Neural progenitor cell (in vitro differentiated cells): Measurements from ENCODE around the gene METTL25. TPM values are rescaled to one million over a fixed set of nuclear protein-coding genes. Genes with fewer than 3 reads are reported as not detected.

Experiments used
- DNase-seq: peaks from one replicate; pipeline ENCODE4 v3.0.0-alpha.2; 2016; ENCODE audit warnings: low spot score
- H2AFZ ChIP-seq: fragments of 200-600 bp; sonication (generic); replicated peaks from 2 replicates; pipeline ENCODE4 v1.6.1; 2016; ENCODE audit warnings: antibody characterized with exemption
- H3F3A ChIP-seq: fragments of 200-600 bp; sonication (generic); 2 replicates; pipeline ENCODE4 v1.6.1; 2016; ENCODE audit warnings: antibody characterized with exemption, low read depth
- H3K27ac ChIP-seq: fragments of 200-600 bp; sonication (generic); 2 replicates; pipeline ENCODE4 v1.5.1; 2016; ENCODE audit warnings: mild to moderate bottlenecking
- H3K27me3 ChIP-seq: fragments of 200-600 bp; sonication (generic); 2 replicates; pipeline ENCODE4 v1.6.1; 2016; ENCODE audit warnings: mild to moderate bottlenecking, moderate library complexity
- H3K36me3 ChIP-seq: fragments of 200-600 bp; sonication (generic); 2 replicates; pipeline ENCODE4 v1.5.1; 2016
- H3K4me1 ChIP-seq: fragments of 200-600 bp; sonication (generic); 2 replicates; pipeline ENCODE4 v1.6.1; 2016; ENCODE audit warnings: mixed run types
- H3K4me2 ChIP-seq: fragments of 200-600 bp; sonication (generic); 2 replicates; pipeline ENCODE4 v1.6.1; 2016
- H3K4me3 ChIP-seq: fragments of 200-600 bp; sonication (generic); 2 replicates; pipeline ENCODE4 v1.5.1; 2016
- H3K79me2 ChIP-seq: fragments of 200-600 bp; sonication (generic); 2 replicates; pipeline ENCODE4 v1.6.1; 2016; ENCODE audit warnings: low read depth
- H3K9ac ChIP-seq: fragments of 200-600 bp; sonication (generic); 2 replicates; pipeline ENCODE4 v1.6.1; 2016
- H3K9me3 ChIP-seq: fragments of 200-600 bp; sonication (generic); 2 replicates; pipeline ENCODE4 v1.5.1; 2016; ENCODE audit warnings: low read depth
- H4K20me1 ChIP-seq: fragments of 200-600 bp; sonication (generic); 2 replicates; pipeline ENCODE4 v1.6.1; 2016; ENCODE audit warnings: low read depth
- H3K27ac Mint-ChIP-seq: 3 replicates; pipeline ENCODE4 v1.8.0; 2021; ENCODE audit warnings: mixed read lengths
- H3K27me3 Mint-ChIP-seq: 2 replicates; pipeline ENCODE4 v1.8.0; 2022; ENCODE audit warnings: low read depth, mild to moderate bottlenecking, inconsistent platforms, moderate library complexity, mixed read lengths; ENCODE audit not compliant: insufficient read depth
- H3K36me3 Mint-ChIP-seq: 3 replicates; pipeline ENCODE4 v1.8.0; 2021; ENCODE audit warnings: mixed read lengths
- H3K4me1 Mint-ChIP-seq: 3 replicates; pipeline ENCODE4 v1.8.0; 2021; ENCODE audit warnings: mixed read lengths
- H3K4me3 Mint-ChIP-seq: 3 replicates; pipeline ENCODE4 v1.8.0; 2021; ENCODE audit warnings: mild to moderate bottlenecking, moderate library complexity, mixed read lengths
- H3K9me3 Mint-ChIP-seq: 3 replicates; pipeline ENCODE4 v1.8.0; 2020; ENCODE audit warnings: mixed read lengths
- EZH2 ChIP-seq: fragments of 200-600 bp; sonication (generic); IDR thresholded peaks from 2 replicates; pipeline ENCODE4 v1.6.1; 2017; ENCODE audit warnings: antibody characterized with exemption, mild to moderate bottlenecking, moderate library complexity
- EZH2phosphoT487 ChIP-seq: fragments of 200-600 bp; sonication (generic); IDR thresholded peaks from 2 replicates; pipeline ENCODE4 v1.6.1; 2017; ENCODE audit warnings: antibody characterized with exemption
- total RNA-seq: library from RNA; depleted of rRNA; stranded (reverse); fragments of >200 nt; gene quantifications from 2 replicates; pipeline ENCODE4 v1.2.3, GENCODE V29; 2015; ENCODE audit warnings: low replicate concordance
- TF ChIP-seq, protein P1 (sequence below): fragments of 200-600 bp; sonication (generic); IDR thresholded peaks from 2 replicates; pipeline ENCODE4 v1.5.1; 2017; ENCODE audit warnings: antibody characterized with exemption, mild to moderate bottlenecking

METTL25 gene
- total RNA-seq, 1 donor from 2014 or later = 11.2 TPM

- peaks cover 6% of the 10 kb centered on the region for H3K36me3 Mint-ChIP-seq
- no peak overlapping the region for H3K4me3 Mint-ChIP-seq
- Histone ChIP-seq H3K4me3 (no peak overlapping the region), H3K9me3 (no peaks in the 10 kb centered on the region), H3K27me3 (no peaks in the 10 kb centered on the region), H3K9ac (no peak overlapping the region), H3K4me2 (no peak overlapping the region), H3K79me2 (no peaks in the 10 kb centered on the region), H3F3A (no peaks in the 10 kb centered on the region), H3K27ac (no peak overlapping the region), H3K4me1 (peaks cover 11% of the 10 kb centered on the region), H4K20me1 (no peaks in the 10 kb centered on the region), H3K36me3 (no peaks in the 10 kb centered on the region), H2AFZ (no peak overlapping the region)
- H3K9me3 Mint-ChIP-seq = peaks cover 4% of the 10 kb centered on the region
- H3K4me1 Mint-ChIP-seq = no peaks in the 10 kb centered on the region
- H3K27me3 Mint-ChIP-seq = peaks cover 4% of the 10 kb centered on the region
- H3K27ac Mint-ChIP-seq = no peak overlapping the region
- TF ChIP-seq, protein P1, sequence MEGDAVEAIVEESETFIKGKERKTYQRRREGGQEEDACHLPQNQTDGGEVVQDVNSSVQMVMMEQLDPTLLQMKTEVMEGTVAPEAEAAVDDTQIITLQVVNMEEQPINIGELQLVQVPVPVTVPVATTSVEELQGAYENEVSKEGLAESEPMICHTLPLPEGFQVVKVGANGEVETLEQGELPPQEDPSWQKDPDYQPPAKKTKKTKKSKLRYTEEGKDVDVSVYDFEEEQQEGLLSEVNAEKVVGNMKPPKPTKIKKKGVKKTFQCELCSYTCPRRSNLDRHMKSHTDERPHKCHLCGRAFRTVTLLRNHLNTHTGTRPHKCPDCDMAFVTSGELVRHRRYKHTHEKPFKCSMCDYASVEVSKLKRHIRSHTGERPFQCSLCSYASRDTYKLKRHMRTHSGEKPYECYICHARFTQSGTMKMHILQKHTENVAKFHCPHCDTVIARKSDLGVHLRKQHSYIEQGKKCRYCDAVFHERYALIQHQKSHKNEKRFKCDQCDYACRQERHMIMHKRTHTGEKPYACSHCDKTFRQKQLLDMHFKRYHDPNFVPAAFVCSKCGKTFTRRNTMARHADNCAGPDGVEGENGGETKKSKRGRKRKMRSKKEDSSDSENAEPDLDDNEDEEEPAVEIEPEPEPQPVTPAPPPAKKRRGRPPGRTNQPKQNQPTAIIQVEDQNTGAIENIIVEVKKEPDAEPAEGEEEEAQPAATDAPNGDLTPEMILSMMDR = no peak
- TF ChIP-seq EZH2phosphoT487 (no peak), EZH2 (no peak)
- DNase-seq = no peak
Observed at GRCh38 chr12:82476511-82476910, 118.2 kb downstream of the METTL25 start.

DNA sequence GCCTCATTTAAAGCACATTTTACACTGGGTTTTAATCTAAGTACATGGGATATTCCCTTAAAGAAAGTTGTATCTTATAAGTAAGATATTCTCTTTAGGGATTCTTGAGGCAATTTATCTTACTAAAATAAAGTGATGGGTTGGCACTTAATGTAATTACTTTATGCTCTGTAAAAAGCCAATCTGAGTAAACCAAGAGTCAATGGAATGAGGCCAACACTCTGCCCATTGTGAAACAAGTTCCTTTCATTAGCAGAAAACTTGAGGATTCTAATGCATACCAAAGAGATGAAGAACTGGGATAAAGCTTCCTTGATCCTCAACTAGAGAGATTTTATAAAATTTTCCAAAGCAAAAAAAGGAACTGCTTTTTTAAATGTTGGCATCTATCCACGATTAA, 121.2 kb downstream of the METTL25 start:
- TF ChIP-seq EZH2 (no peak), EZH2phosphoT487 (no peak)
- TF ChIP-seq, protein P1 = no peak
- no peak overlapping the region for H3K4me3 Mint-ChIP-seq
- Histone ChIP-seq H3K27me3 (no peaks in the 10 kb centered on the region), H4K20me1 (no peaks in the 10 kb centered on the region), H3K36me3 (no peaks in the 10 kb centered on the region), H3K27ac (peak overlapping the region; percentile 50), H3K4me2 (peak overlapping the region; percentile 13), H3K9ac (no peak overlapping the region), H3F3A (no peaks in the 10 kb centered on the region), H2AFZ (no peak overlapping the region), H3K4me3 (no peak overlapping the region), H3K4me1 (peaks cover 11% of the 10 kb centered on the region), H3K9me3 (no peaks in the 10 kb centered on the region), H3K79me2 (no peaks in the 10 kb centered on the region)
- no peaks in the 10 kb centered on the region for H3K27me3 Mint-ChIP-seq
- H3K36me3 Mint-ChIP-seq = no peaks in the 10 kb centered on the region
- H3K27ac Mint-ChIP-seq = no peak overlapping the region
- no peaks in the 10 kb centered on the region for H3K9me3 Mint-ChIP-seq
- no peaks in the 10 kb centered on the region for H3K4me1 Mint-ChIP-seq
- DNase-seq = peak; percentile 20

- Histone ChIP-seq H4K20me1 (no peaks in the 10 kb centered on the region), H2AFZ (no peak overlapping the region), H3K4me1 (peaks cover 11% of the 10 kb centered on the region), H3K79me2 (no peaks in the 10 kb centered on the region), H3K27ac (no peak overlapping the region), H3K9me3 (no peaks in the 10 kb centered on the region), H3K9ac (no peak overlapping the region), H3K4me2 (no peak overlapping the region), H3K4me3 (no peak overlapping the region), H3F3A (no peaks in the 10 kb centered on the region), H3K27me3 (no peaks in the 10 kb centered on the region), H3K36me3 (no peaks in the 10 kb centered on the region)
- no peaks in the 10 kb centered on the region for H3K27me3 Mint-ChIP-seq
- no peaks in the 10 kb centered on the region for H3K4me1 Mint-ChIP-seq
- H3K4me3 Mint-ChIP-seq = no peak overlapping the region
- no peak overlapping the region for H3K27ac Mint-ChIP-seq
- H3K9me3 Mint-ChIP-seq = no peaks in the 10 kb centered on the region
- no peaks in the 10 kb centered on the region for H3K36me3 Mint-ChIP-seq
- no peak for DNase-seq
- TF ChIP-seq EZH2 (no peak), EZH2phosphoT487 (no peak)
- TF ChIP-seq, protein P1 = no peak
Observed at GRCh38 chr12:82480606-82481005, 122.3 kb downstream of the METTL25 start.
